NCI-H2227 (cell line): Measurements from ENCODE around the gene WDR72.

Experiments
- DNase-seq: peaks from one replicate; lab custom pipeline; 2025; ENCODE audit not compliant: unreplicated experiment; lab: John Stamatoyannopoulos, UW

WDR72 gene

GRCh38 chr15:53470743-53471142, 288.7 kb downstream of the WDR72 start:
- no peak for DNase-seq

DNA sequence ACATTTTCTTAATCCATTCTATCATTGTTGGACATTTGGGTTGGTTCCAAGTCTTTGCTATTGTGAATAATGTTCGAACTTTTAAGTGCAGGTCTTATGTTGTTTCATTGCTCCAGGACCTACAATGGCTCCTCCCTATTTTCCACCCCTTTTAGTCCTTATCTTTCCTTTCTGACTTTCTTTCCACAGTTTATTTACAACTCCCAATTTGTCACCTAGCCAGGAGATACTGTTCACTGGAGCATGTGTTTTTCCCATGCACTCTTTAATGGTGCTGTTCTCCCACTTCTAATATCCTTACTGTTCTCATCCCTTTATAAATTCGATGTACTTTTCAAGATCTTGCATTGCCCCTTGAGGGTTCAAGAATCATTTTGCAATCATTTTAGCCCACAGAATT, 290.0 kb downstream of the WDR72 start:
- no peak for DNase-seq
